Measurements from ENCODE around the gene NUS1.

DNA sequence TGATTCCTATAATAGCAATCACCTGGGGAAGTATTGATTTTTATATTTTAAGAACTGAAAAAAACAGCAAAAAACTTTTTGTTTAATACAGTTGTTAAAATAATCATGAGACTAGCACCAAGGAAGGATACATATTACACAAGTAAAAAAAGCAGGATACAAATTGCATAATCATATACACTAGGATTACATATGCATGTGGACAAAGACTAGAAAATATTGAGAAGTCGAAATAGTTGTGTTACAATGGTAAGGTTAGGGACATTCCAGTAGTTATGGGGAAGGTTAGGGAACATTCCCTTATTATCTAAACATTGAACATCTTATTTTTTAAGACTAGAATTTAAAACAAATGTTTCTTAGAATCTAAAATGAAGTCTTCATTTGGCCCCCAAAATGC, 9.5 kb downstream of the NUS1 start:
- TF ChIP-seq, protein P1, sequence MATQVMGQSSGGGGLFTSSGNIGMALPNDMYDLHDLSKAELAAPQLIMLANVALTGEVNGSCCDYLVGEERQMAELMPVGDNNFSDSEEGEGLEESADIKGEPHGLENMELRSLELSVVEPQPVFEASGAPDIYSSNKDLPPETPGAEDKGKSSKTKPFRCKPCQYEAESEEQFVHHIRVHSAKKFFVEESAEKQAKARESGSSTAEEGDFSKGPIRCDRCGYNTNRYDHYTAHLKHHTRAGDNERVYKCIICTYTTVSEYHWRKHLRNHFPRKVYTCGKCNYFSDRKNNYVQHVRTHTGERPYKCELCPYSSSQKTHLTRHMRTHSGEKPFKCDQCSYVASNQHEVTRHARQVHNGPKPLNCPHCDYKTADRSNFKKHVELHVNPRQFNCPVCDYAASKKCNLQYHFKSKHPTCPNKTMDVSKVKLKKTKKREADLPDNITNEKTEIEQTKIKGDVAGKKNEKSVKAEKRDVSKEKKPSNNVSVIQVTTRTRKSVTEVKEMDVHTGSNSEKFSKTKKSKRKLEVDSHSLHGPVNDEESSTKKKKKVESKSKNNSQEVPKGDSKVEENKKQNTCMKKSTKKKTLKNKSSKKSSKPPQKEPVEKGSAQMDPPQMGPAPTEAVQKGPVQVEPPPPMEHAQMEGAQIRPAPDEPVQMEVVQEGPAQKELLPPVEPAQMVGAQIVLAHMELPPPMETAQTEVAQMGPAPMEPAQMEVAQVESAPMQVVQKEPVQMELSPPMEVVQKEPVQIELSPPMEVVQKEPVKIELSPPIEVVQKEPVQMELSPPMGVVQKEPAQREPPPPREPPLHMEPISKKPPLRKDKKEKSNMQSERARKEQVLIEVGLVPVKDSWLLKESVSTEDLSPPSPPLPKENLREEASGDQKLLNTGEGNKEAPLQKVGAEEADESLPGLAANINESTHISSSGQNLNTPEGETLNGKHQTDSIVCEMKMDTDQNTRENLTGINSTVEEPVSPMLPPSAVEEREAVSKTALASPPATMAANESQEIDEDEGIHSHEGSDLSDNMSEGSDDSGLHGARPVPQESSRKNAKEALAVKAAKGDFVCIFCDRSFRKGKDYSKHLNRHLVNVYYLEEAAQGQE (IDR thresholded peaks at IDR 0.05; ENCODE audit: low read depth) = no peak
- no peak for TF ChIP-seq TEAD4 (IDR thresholded peaks at IDR 0.05)
